Keratinocyte (primary cell): ENCODE data around the gene FBXO7. TPM values are rescaled to one million over a fixed set of nuclear protein-coding genes. Genes with fewer than 3 reads are reported as not detected.

Experiments used
- DNase-seq: peaks from one replicate; pipeline ENCODE4 v3.0.0-alpha.2; 2011; ENCODE audit warnings: low read depth, missing footprints, low spot score
- FAIRE-seq: peaks from 2 replicates; lab custom pipeline; 2011; peaks lifted over from hg19 to GRCh38; lab: Jason Lieb, UNC
- H2AFZ ChIP-seq: 2 replicates; pipeline ENCODE4 v1.6.0; 2012; ENCODE audit warnings: low read length, control low read depth, inconsistent platforms; ENCODE audit not compliant: control insufficient read depth
- H3K27ac ChIP-seq: 2 replicates; pipeline ENCODE4 v1.5.1; 2011; ENCODE audit warnings: low read length; ENCODE audit not compliant: control insufficient read depth, insufficient read depth
- H3K27me3 ChIP-seq: 3 replicates; pipeline ENCODE4 v1.6.0; 2011; ENCODE audit warnings: low read length; ENCODE audit not compliant: control insufficient read depth, insufficient read depth; ENCODE audit errors: extremely low read depth
- H3K36me3 ChIP-seq, 2 experiments: 2 replicates in 1 of 2; 3 replicates in 1 of 2; pipeline ENCODE4 v1.5.1; 2011; ENCODE audit warnings: low read length in 2 of 2, mild to moderate bottlenecking in 1 of 2; ENCODE audit not compliant: control insufficient read depth in 2 of 2, insufficient read depth in 2 of 2; ENCODE audit errors: extremely low read depth in 1 of 2
- H3K4me1 ChIP-seq: 3 replicates; pipeline ENCODE4 v1.5.1; 2011; ENCODE audit warnings: low read length; ENCODE audit not compliant: control insufficient read depth, insufficient read depth; ENCODE audit errors: extremely low read depth
- H3K4me2 ChIP-seq: 3 replicates; pipeline ENCODE4 v1.6.0; 2011; ENCODE audit warnings: low read depth, low read length; ENCODE audit not compliant: control insufficient read depth, insufficient read depth; ENCODE audit errors: extremely low read depth
- H3K4me3 ChIP-seq, 3 experiments: fragments of 200-600 bp in 1 of 3; sonication (generic) in 1 of 3; 2 replicates in 2 of 3; 3 replicates in 1 of 3; pipeline ENCODE4 v1.5.1; 2011 to 2016; ENCODE audit warnings: low read length in 3 of 3, mild to moderate bottlenecking in 3 of 3, control low read depth in 2 of 3, inconsistent platforms in 1 of 3, low read depth in 1 of 3, mixed read lengths in 1 of 3, mixed run types in 1 of 3, moderate library complexity in 1 of 3; ENCODE audit not compliant: control insufficient read depth in 2 of 3, insufficient read depth in 2 of 3; ENCODE audit errors: extremely low read depth in 1 of 3
- H3K79me2 ChIP-seq: 2 replicates; pipeline ENCODE4 v1.6.0; 2012; ENCODE audit warnings: low read length; ENCODE audit not compliant: control insufficient read depth, insufficient read depth
- H3K9ac ChIP-seq: 3 replicates; pipeline ENCODE4 v1.6.0; 2011; ENCODE audit warnings: low read length; ENCODE audit not compliant: control insufficient read depth, insufficient read depth; ENCODE audit errors: extremely low read depth
- H3K9me1 ChIP-seq: 3 replicates; pipeline ENCODE4 v1.6.0; 2011; ENCODE audit warnings: low read length; ENCODE audit not compliant: control insufficient read depth, insufficient read depth; ENCODE audit errors: extremely low read depth
- H3K9me3 ChIP-seq: 2 replicates; pipeline ENCODE4 v1.5.1; 2012; ENCODE audit warnings: low read depth, low read length; ENCODE audit not compliant: control insufficient read depth
- H4K20me1 ChIP-seq: 3 replicates; pipeline ENCODE4 v1.6.0; 2011; ENCODE audit warnings: low read length; ENCODE audit not compliant: control insufficient read depth, insufficient read depth; ENCODE audit errors: extremely low read depth
- EZH2 ChIP-seq: IDR thresholded peaks from one replicate; pipeline ENCODE4 v1.6.1; 2012; ENCODE audit warnings: inconsistent platforms, mild to moderate bottlenecking, low read length, moderate library complexity
- dilution Hi-C: fragments of 300-500 bp; cut with MboI; formaldehyde crosslinking; loops from one replicate; pipeline ENCODE4 v1.7.0; 2020; ENCODE audit warnings: low sequenced_read_pairs; ENCODE audit not compliant: extremely low pct_ligation_motif_present
- polyA plus RNA-seq, 5 experiments: library from polyadenylated mRNA; depleted of rRNA in 3 of 5; stranded (reverse) in 3 of 5; stranded (forward) in 1 of 5; unstranded in 1 of 5; fragments of >200 nt; gene quantifications; 1 replicate in 1 of 5; 2 replicates in 3 of 5; 3 replicates in 1 of 5; pipeline versions ENCODE4 v1.2.1 to v1.2.3, GENCODE V29; 2011 to 2012; ENCODE audit warnings: missing spikeins in 2 of 5, low read depth in 1 of 5, low replicate concordance in 1 of 5
- TF ChIP-seq, protein P1 (sequence below), 3 experiments: IDR thresholded peaks in 1 of 3; conservative IDR thresholded peaks in 1 of 3; optimal IDR thresholded peaks in 1 of 3; 2 replicates in 2 of 3; 3 replicates in 1 of 3; pipeline versions ENCODE3 to v1.5.1; 2011; ENCODE audit warnings: low read length in 3 of 3, mild to moderate bottlenecking in 3 of 3, moderate library complexity in 2 of 3, control low read depth in 1 of 3, inconsistent platforms in 1 of 3; ENCODE audit not compliant: insufficient read depth in 2 of 3; ENCODE audit errors: extremely low read depth in 1 of 3

The FBXO7 gene
- polyA plus RNA-seq, 1 donor (not counting 4 experiments of a cell fraction or from before 2014, with no cell fraction given) = 106 TPM

DNA sequence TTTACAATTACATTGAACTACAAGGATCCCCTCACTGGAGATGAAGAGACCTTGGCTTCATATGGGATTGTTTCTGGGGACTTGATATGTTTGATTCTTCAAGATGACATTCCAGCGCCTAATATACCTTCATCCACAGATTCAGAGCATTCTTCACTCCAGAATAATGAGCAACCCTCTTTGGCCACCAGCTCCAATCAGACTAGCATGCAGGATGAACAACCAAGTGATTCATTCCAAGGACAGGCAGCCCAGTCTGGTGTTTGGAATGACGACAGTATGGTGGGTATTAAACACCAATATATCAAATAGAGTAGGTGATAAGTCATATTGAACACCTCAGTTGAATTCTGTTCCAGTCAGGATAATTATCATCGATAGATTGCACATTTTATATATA, 4.4 kb downstream of the FBXO7 start:
- peaks cover 6% of the 10 kb centered on the region for H3K9me1 ChIP-seq
- peaks cover 23% of the 10 kb centered on the region for H4K20me1 ChIP-seq
- H3K36me3 ChIP-seq = peaks cover 5 to 12% of the 10 kb centered on the region in 2 experiments
- peaks cover 25% of the 10 kb centered on the region for H3K4me1 ChIP-seq
- H2AFZ ChIP-seq = no peak overlapping the region
- H3K4me3 ChIP-seq = no peak overlapping the region
- no peaks in the 10 kb centered on the region for H3K9me3 ChIP-seq
- peaks cover 81% of the 10 kb centered on the region for H3K79me2 ChIP-seq
- FAIRE-seq = no peak
- H3K27ac ChIP-seq = no peak overlapping the region
- H3K4me2 ChIP-seq = no peak overlapping the region
- dilution Hi-C loops = no loop called here
- DNase-seq = no peak
- H3K27me3 ChIP-seq = no peaks in the 10 kb centered on the region
- no peak for TF ChIP-seq EZH2
- TF ChIP-seq, protein P1, sequence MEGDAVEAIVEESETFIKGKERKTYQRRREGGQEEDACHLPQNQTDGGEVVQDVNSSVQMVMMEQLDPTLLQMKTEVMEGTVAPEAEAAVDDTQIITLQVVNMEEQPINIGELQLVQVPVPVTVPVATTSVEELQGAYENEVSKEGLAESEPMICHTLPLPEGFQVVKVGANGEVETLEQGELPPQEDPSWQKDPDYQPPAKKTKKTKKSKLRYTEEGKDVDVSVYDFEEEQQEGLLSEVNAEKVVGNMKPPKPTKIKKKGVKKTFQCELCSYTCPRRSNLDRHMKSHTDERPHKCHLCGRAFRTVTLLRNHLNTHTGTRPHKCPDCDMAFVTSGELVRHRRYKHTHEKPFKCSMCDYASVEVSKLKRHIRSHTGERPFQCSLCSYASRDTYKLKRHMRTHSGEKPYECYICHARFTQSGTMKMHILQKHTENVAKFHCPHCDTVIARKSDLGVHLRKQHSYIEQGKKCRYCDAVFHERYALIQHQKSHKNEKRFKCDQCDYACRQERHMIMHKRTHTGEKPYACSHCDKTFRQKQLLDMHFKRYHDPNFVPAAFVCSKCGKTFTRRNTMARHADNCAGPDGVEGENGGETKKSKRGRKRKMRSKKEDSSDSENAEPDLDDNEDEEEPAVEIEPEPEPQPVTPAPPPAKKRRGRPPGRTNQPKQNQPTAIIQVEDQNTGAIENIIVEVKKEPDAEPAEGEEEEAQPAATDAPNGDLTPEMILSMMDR (optimal IDR thresholded peaks at IDR 0.05 in 1 of 3, IDR thresholded peaks at IDR 0.05 in 1 of 3, conservative IDR thresholded peaks at IDR 0.05 in 1 of 3; ENCODE audit: extremely low read depth in 1 of 3, insufficient read depth in 2 of 3, low read length in 3 of 3) = no peak
- no peak overlapping the region for H3K9ac ChIP-seq

DNA sequence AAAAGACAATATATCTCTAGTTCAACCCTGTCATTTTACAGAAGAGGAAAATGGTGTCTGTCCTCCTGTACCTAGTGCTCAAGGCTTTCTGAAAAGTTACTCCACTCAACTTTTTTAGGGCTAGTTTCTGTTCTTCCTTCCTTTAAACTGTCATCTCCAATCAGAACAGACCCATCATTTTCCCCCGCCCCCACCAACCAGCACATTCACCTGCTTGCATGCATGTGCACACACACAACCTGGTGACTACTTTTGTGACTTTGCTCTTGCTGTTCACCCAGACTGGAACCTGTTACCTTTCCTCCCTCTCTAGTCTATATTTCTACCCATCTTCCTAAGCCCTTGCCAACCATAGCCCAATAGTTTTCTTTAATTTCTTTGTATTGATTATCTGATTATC, 5.6 kb downstream of the FBXO7 start:
- DNase-seq (no peak), FAIRE-seq (no peak)
- H3K79me2 ChIP-seq = peaks cover 87% of the 10 kb centered on the region
- H3K27me3 ChIP-seq = no peaks in the 10 kb centered on the region
- no peaks in the 10 kb centered on the region for H3K9me3 ChIP-seq
- no peak overlapping the region for H2AFZ ChIP-seq
- H3K4me1 ChIP-seq = peaks cover 24% of the 10 kb centered on the region
- dilution Hi-C loops = no loop called here
- H3K9ac ChIP-seq = no peak overlapping the region
- TF ChIP-seq EZH2 = no peak
- TF ChIP-seq, protein P1 (optimal IDR thresholded peaks at IDR 0.05 in 1 of 3, IDR thresholded peaks at IDR 0.05 in 1 of 3, conservative IDR thresholded peaks at IDR 0.05 in 1 of 3; ENCODE audit: extremely low read depth in 1 of 3, insufficient read depth in 2 of 3, low read length in 3 of 3) = no peak
- peaks cover 7 to 19% of the 10 kb centered on the region in 2 experiments for H3K36me3 ChIP-seq
- H3K4me2 ChIP-seq = no peak overlapping the region
- H3K27ac ChIP-seq = no peak overlapping the region
- H3K9me1 ChIP-seq = peaks cover 6% of the 10 kb centered on the region
- no peak overlapping the region for H3K4me3 ChIP-seq
- H4K20me1 ChIP-seq = peaks cover 26% of the 10 kb centered on the region
